ENCODE results near the gene SIAH1. TPM values are rescaled to one million over a fixed set of nuclear protein-coding genes. Genes with fewer than 3 reads are reported as not detected.

The SIAH1 gene
- total and polyA plus RNA-seq, 2 of the 8 experiments (the other 6 are each of a cell fraction or from before 2014, with no cell fraction given): 19.5 to 33.9 TPM

DNA sequence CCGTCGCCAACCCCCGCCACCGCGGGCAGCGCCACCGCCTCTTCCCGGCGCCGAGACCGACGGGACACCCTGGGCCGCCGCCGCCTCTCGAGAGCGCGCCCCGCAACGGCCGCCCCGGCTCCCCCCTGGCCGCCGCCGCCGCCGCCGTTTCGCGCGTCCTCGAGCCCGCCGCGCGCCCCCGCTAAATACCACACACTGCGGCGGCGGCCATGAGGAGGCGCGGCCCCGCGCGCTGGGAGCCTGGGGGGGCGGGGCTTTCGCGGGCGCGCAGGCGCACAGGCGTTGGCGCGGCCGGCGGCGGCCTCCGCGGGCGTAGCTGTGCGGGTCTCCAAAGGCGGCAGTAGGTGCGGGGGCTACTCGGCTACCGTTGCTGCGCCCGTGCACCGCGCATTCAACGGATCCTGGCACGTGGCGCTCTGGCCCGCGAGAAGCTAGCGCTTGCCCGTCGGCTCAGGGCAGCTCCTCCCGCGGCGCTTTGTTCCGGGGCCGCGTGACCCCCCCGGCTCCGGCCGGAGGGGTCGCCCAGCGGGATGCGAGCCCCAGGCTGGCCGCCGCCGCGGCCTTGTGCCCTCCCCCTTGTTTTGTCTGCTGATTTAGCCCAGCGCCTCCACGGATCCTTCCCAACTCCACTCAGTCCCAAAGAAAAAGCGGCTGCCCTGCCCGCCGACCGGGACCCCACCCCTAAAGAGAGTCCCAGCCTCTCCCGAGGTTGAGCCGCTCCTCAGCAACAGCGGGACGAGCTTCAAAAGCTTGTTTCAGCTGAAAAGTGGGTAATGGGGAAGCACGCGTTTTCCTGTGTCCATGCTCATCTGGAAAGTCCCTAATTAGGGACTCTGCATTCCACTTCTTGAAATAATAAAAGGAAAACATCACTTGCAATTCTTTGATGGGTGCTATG is at the start of gene SIAH1 (continued):
- TF ChIP-seq HDAC2 (IDR thresholded peaks at IDR 0.05; ENCODE audit: borderline replicate concordance in 1 of 2, low read depth in 2 of 2, low read length in 2 of 2) (no peak), POU5F1 (IDR thresholded peaks at IDR 0.05; ENCODE audit: low read depth, low read length) (no peak), MAFK (IDR thresholded peaks at IDR 0.05; ENCODE audit: low read depth, low read length) (no peak), TEAD4 (IDR thresholded peaks at IDR 0.05; ENCODE audit: low read depth, low read length) (no peak), SP2 (IDR thresholded peaks at IDR 0.05; ENCODE audit: low read length) (no peak), YY1 (IDR thresholded peaks at IDR 0.05; ENCODE audit: low read depth, low read length) (peak; percentile 80), SP1 (IDR thresholded peaks at IDR 0.05; ENCODE audit: low read depth, low read length) (no peak), KDM5A (IDR thresholded peaks at IDR 0.05; ENCODE audit: low read length) (no peak), NRF1 (IDR thresholded peaks at IDR 0.05; ENCODE audit: low read depth, low read length) (peak; percentile 58), TAF1 (IDR thresholded peaks at IDR 0.05; ENCODE audit: low read depth, low read length) (peak; percentile 85), ZNF274 (IDR thresholded peaks at IDR 0.05; ENCODE audit: borderline replicate concordance, extremely low read depth, low read length) (no peak), RAD21 (IDR thresholded peaks at IDR 0.05 in 1 of 2, conservative IDR thresholded peaks at IDR 0.05 in 1 of 2; ENCODE audit: low read depth in 2 of 2, low read length in 2 of 2) (0 out of 4 replicates have a peak, but pooled peaks of 1 of the 2 experiments have one; percentile 3), POLR2AphosphoS5 (IDR thresholded peaks at IDR 0.05; ENCODE audit: low read depth, low read length) (peak; percentile 94), JUN (IDR thresholded peaks at IDR 0.05; ENCODE audit: low read depth, low read length) (no peak), KDM1A (IDR thresholded peaks at IDR 0.05; ENCODE audit: borderline replicate concordance, low read length) (0 out of 2 replicates have a peak, but pooled peaks have one; percentile 12), SUZ12 (IDR thresholded peaks at IDR 0.05; ENCODE audit: low read length) (no peak), NANOG (IDR thresholded peaks at IDR 0.05; ENCODE audit: insufficient read depth, low read depth, low read length, poor library complexity, severe bottlenecking) (no peak), CHD2 (IDR thresholded peaks at IDR 0.05; ENCODE audit: low read length) (no peak), PHF8 (conservative IDR thresholded peaks at IDR 0.05; ENCODE audit: low read depth, low read length) (peak; percentile 94), SIN3A (conservative IDR thresholded peaks at IDR 0.05 in 1 of 2, IDR thresholded peaks at IDR 0.05 in 1 of 2; ENCODE audit: low read depth in 1 of 2, low read length in 2 of 2) (0 out of 4 replicates have a peak, but pooled peaks of 1 of the 2 experiments have one; percentile 52), CTBP2 (IDR thresholded peaks at IDR 0.05; ENCODE audit: borderline replicate concordance, insufficient read depth, insufficient read length, low read length) (no peak), GABPA (IDR thresholded peaks at IDR 0.05; ENCODE audit: borderline replicate concordance, insufficient read depth, low read length) (no peak)
- TF ChIP-seq, protein P1, sequence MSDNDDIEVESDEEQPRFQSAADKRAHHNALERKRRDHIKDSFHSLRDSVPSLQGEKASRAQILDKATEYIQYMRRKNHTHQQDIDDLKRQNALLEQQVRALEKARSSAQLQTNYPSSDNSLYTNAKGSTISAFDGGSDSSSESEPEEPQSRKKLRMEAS (IDR thresholded peaks at IDR 0.05): peak; percentile 96

Measured in H1 (cell line).